GM18505 (cell line): ENCODE data around the gene CNGA4.
"Not testable (repeated sequence)": the region's sequence is repeated elsewhere in the genome, so short reads cannot be mapped to it uniquely, and the experiment has no call there.

Experiments
- ATAC-seq: cut with Tn5 transposase; IDR thresholded peaks from one replicate; pipeline ENCODE4 v1.9.1; 2021; ENCODE audit not compliant: unreplicated experiment
- POLR2A ChIP-seq: IDR thresholded peaks from 4 replicates; pipeline ENCODE4 v1.6.1; 2011; ENCODE audit warnings: borderline replicate concordance; ENCODE audit not compliant: insufficient read depth, insufficient read length; ENCODE audit errors: extremely low read depth

Gene CNGA4

GRCh38 chr11:6263662-6264061 lies 24.8 kb downstream of the CNGA4 start:
- ATAC-seq: no peak
- TF ChIP-seq POLR2A: no peak

GRCh38 chr11:6268820-6269219 lies 29.9 kb downstream of the CNGA4 start:
- no peak for ATAC-seq

GRCh38 chr11:6269994-6270393 lies 31.1 kb downstream of the CNGA4 start:
- no peak for ATAC-seq

More at GRCh38 chr11:6268820-6269219, 29.9 kb downstream of the CNGA4 start:
- no peak for TF ChIP-seq POLR2A

GRCh38 chr11:6270584-6271246 lies 31.8 kb downstream of the CNGA4 start:
- ATAC-seq: no peak

More at GRCh38 chr11:6269994-6270393, 31.1 kb downstream of the CNGA4 start:
- TF ChIP-seq POLR2A: no peak

DNA sequence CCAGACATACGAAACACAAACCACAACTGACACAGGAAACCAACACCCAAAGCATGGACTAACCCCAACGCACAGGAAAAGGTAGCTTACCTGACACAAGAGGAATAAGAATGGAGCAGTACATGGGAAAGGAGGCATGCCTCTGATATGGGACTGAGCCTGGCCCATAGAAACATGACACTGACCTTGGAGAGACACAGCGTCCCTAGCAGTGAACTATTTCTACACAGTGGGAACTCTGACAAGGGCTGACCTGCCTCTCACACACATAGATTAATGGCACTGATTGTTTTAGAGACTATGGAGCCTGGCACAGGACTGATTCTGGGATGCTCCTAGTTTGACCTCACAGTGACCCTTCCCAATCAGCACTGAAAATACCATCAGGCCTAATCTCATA lies 32.7 kb downstream of the CNGA4 start:
- TF ChIP-seq POLR2A: no peak
- ATAC-seq: no peak

More at GRCh38 chr11:6270584-6271246, 31.8 kb downstream of the CNGA4 start:
- TF ChIP-seq POLR2A: no peak

DNA sequence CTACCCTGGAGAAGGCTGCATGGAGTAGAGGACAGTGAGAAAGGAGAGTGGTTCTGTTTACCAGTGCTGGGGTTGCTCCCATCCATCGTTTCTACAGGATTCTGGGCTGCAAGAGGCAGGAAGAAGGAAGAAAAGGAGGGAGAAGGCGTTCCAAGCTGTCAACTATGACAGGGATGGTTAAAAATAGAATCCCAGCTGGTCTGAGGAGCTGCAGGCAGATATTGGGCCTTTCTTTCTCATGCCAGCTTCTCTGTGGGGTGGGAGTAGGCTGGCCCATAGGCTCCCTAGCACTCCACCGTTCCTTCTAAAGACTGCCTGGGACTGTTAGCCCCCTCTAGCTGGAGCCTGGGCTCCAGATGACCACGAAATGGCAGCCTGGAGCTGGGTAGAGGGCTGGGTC lies 34.3 kb downstream of the CNGA4 start:
- ATAC-seq: no peak
- TF ChIP-seq POLR2A: no peak

- not testable (repeated sequence) for ATAC-seq
Observed at GRCh38 chr11:6280809-6281208, 41.9 kb downstream of the CNGA4 start.

DNA sequence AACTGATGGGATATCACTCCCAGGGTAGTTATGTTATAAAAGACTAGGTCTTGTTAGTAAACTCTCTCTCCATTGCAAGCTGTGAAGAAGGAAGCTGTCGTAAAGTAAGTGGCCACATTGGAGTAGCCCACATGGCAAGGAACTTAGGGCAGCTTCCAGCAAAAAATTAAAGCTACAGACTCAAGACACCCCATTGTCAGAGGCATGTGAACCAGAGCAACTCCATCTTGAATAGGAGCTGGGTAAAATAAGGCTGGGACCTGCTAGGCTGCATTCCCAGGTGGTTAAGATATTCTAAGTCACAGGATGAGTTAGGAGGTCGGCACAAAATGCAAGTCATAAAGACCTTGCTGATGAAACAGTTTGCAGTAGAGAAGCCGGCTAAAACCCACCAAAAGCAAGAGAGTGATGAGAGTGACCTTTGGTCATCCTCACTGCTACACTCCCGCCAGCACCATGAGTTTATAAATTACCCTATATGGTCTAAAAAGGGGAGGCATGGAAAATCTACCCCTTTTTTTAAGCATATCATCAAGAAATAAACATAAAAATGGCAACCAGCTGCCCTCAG lies 44.6 kb downstream of the CNGA4 start:
- no peak for TF ChIP-seq POLR2A
- no peak for ATAC-seq

DNA sequence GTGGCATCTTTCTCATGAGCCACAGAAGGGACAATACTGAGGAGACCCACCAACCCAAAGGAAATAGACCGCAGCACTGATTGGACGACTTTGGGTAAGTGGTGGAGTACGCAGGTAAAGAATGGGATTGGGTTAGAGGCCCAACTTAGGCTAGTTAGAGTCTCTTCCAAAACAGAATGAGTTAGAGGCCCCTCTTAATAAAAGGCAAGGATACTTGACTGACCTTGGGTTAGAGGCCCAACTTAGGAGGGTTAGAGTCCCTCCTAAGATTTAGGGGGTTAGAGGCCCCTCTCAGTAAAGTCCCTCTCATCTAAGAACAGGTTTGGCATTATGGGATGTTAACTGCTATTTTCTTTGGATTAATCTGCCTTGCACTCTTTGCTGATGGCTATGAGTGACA lies 45.4 kb downstream of the CNGA4 start:
- ATAC-seq: no peak

DNA sequence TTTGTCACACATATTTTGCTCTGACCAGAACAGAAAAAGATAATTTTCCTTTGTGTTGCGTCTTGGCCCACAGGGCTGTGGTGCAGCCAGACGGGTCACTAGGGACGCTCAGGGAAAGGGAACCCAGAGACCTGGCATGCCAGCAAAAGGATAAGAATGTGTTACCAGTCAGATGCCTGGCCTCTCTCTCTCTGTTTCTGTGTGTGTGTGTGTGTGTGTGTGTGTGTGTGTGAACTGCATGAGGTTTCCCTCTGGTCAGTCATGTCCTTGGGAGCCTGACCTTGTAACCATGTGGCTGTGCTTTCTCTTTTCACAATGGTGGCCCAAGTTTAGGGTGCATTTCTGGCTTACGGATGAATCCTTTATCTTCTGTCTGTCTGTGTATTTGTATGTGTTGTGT lies 46.1 kb downstream of the CNGA4 start:
- no peak for ATAC-seq
- TF ChIP-seq POLR2A: no peak

More for the DNA sequence above, 45.4 kb downstream of the CNGA4 start:
- no peak for TF ChIP-seq POLR2A
